GM12892 (cell line): Measurements from ENCODE around the gene MPST.

Experiments
- POLR2A ChIP-seq: IDR thresholded peaks from 2 replicates; pipeline ENCODE4 v1.6.1; 2011; ENCODE audit warnings: low read depth, low read length, control low read depth
- TAF1 ChIP-seq: IDR thresholded peaks from 2 replicates; pipeline ENCODE4 v1.6.1; 2011; ENCODE audit warnings: low read depth, mild to moderate bottlenecking, control low read depth, low read length, borderline replicate concordance

DNA sequence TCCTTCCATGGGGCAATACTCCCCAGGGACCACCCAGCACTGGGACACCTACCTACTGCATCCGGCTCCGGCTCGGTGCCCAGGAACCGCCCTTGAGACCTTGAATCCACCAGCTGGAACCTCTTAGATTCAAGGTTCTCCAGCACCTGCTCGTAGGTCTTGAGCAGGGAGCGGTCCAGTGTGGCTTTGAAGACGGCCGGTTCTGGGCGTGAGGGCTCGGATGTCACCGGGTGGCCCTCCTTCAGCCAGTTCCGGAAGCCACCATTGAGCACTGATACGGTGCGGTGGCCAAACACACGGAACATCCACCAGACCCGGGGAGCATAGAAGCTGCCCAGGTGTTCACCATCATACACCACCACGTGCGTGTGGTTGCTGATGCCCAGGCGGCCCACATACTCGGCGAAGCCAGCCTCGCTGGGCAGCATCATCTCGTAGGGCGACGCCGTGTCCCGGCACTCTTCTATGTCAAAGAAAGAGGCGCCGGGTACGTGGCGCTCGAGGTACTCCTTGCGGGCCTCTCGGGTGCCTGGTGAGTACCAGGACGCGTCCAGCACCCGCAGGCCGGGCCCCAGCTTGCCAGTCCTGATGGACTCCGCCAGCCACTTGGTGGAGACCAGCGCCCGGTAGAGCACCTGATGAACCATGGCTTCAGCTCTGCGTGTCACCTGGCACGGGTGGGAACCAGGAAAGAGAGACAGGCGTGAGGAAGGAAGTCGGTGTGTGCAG, 1.3 kb upstream of the MPST start:
- TF ChIP-seq POLR2A (no peak), TAF1 (no peak)
